DOHH2 (cell line): ENCODE measurements around the gene CARD10.

Experiments used
- CTCF ChIP-seq: fragments of 200-600 bp; sonication (generic); IDR thresholded peaks from one replicate; pipeline ENCODE4 v1.5.1; 2014; ENCODE audit warnings: antibody characterized with exemption, mild to moderate bottlenecking, low read depth, low read length; ENCODE audit not compliant: poor library complexity, severe bottlenecking
- EZH2phosphoT487 ChIP-seq: fragments of 200-600 bp; sonication (generic); IDR thresholded peaks from 2 replicates; pipeline ENCODE4 v1.6.1; 2017; ENCODE audit warnings: borderline replicate concordance, mild to moderate bottlenecking, antibody characterized with exemption, low read length, moderate library complexity, mixed read lengths

DNA sequence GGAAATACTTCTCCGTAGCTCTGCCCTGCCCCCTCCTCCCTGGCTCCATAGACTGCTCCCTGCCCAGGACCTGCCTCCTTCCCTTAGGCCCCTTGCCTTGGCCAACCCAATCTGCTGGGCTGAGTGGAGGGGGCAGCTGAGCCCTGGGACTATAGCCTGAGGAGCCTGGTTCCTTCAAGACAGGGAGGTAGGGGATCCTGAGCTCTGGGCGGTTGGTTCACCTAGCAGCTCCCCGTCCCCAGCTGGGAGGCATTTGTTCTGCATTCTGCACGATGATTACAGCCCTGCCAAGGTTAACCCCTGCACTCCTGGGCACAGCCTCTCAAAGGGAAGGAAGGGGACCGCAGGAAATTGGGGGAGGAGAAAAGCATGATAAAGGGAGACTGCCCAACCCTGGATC, 37.5 kb upstream of the CARD10 start:
- TF ChIP-seq CTCF (no peak), EZH2phosphoT487 (no peak)
